Stimulated activated CD4-positive, alpha-beta T cell treated with anti-CD3 and anti-CD28 coated beads, Interleukin-12 subunit alpha, Interleukin-12 subunit beta, amount 100 ng/mL, for 24 hours (primary cell): ENCODE measurements around the gene NYNRIN.

Experiments
- DNase-seq, 2 experiments: peaks; one replicate each; pipeline ENCODE4 v3.0.0-alpha.2; 2020; ENCODE audit warnings: low read depth in 2 of 2

The NYNRIN gene

DNA sequence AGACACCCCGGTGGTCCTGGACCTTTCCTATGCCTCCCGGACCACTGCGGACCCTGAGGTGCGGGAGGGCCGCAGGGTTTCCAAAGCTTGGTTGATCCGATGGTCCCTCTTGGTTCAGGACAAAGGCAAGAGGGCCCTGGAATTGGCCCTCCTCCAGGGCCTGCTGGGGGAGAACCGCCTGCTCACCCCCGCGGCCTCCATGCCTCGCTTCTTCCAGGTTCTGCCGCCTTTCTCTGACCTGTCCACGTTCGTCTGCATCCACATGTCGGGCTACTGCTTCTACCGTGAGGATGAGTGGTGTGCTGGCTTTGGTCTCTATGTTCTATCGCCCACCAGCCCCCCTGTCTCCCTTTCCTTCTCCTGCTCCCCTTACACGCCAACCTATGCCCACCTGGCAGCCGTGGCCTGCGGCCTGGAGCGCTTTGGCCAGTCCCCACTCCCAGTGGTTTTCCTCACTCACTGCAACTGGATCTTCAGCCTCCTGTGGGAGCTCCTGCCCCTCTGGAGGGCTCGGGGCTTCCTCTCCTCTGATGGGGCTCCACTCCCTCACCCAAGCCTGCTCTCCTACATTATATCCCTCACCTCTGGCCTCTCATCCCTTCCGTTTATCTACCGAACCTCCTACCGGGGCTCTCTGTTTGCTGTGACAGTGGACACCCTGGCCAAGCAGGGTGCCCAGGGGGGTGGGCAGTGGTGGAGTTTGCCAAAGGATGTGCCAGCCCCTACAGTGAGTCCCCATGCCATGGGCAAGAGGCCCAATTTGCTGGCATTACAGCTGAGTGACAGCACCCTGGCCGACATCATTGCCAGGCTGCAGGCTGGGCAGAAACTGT, 16.8 kb downstream of the NYNRIN start:
- DNase-seq: no peak

DNA sequence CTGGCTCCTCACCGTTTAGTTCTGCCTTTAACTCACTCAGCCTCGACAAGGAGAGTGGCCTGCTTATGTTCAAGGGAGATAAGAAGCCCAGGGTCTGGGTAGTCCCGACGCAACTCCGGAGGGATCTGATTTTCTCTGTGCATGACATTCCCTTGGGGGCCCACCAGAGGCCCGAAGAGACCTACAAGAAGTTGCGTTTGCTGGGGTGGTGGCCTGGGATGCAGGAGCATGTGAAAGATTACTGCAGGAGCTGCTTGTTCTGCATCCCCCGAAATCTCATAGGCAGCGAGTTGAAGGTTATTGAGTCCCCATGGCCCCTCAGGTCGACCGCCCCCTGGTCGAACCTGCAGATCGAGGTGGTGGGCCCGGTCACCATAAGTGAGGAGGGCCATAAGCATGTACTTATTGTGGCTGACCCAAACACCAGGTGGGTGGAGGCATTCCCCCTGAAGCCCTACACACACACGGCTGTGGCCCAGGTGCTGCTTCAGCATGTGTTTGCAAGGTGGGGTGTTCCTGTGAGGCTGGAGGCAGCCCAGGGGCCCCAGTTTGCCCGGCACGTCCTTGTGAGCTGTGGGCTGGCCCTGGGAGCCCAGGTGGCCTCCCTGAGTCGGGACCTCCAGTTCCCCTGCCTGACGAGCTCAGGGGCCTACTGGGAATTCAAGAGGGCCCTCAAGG, 17.6 kb downstream of the NYNRIN start:
- no peak for DNase-seq

DNA sequence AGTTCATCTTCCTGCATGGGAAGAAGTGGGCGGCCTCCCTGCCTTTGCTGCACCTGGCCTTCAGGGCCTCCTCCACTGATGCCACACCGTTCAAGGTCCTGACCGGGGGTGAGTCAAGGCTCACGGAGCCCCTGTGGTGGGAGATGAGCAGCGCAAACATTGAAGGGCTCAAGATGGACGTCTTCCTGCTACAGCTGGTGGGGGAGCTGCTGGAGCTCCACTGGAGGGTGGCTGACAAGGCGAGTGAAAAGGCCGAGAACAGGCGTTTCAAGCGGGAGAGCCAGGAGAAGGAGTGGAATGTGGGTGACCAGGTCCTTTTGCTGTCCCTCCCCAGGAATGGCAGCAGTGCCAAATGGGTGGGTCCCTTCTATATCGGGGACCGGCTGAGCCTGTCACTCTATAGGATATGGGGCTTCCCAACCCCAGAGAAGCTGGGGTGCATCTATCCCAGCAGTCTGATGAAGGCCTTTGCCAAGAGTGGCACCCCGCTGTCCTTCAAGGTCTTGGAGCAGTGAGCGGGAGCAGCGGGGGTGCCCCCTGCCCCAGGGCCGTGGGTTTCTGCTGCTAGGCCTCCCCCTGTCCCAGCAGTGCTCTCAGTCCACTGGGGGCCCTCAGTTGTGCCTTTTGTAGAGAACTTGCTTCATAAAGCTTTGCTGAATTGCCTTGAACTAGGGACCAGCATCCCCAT, 18.3 kb downstream of the NYNRIN start:
- DNase-seq: no peak

DNA sequence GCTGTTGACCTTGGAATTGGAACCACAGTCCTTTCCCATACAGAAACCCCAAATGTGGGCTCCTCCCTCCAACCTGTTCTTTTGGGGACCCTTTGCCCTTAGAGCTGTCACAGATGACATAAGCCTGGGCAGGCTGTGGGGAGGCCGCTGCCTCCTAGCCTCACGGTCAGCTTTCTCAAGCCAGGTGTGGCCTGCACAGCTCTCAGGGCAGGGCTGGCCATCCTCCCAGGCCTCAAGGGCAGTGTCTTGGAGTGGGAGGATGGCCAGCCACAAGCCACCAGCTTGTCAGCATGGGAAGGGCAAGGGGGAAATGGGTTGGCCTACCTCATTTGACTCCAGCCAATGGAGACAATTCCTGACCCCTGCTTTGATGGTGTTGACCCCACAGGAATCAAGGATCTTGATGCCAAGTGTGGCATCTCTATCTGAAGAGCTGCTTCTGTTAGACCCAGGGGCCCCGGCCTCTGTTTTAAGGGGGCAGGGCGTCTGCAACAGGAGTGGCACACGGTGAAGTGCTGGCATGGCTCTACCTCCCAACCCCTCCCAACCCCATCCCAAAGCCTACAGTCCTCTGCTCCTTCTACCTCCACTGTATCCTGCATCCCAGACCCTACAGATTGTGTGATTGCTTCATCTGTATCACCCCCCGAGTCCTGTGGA, 19.2 kb downstream of the NYNRIN start:
- DNase-seq: no peak

DNA sequence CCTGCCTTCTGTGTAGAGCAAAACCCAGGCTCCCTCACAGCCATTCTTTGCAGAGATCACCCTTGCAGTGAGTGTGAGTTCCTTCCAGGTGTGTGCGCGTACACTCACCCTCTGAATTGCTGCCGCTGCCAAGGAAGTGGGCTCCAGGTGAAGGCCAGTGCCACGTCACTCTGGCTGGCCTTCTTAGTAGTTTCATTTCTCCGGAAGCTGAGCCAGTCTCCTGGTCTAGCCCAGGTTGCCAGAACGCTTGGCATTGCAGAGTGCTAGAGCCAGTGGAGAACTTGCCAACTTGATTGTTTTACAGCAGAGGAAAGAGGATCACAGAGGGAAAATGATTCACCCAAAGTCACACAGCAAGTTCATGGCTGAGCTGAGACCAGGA, 19.7 kb downstream of the NYNRIN start:
- no peak for DNase-seq

DNA sequence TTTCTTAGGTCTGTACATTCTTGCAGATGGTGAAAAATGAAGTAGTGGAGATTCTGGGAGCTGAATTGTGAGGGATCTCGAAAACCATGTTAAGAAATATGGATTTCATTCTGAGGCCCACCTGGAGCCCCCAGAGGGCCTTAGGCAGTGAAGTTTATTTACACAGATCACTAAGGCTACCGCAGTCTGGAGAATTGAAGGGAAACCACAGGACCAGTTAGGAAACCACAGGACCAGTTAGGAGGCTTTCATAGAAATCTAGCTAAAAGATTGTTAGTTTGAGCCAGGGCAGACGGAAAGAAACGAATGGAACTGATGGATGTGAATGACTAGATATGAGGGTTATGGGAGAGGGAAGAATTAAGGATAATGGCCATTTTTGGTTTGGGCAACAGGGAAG, 23.5 kb downstream of the NYNRIN start:
- DNase-seq: no peak

DNA sequence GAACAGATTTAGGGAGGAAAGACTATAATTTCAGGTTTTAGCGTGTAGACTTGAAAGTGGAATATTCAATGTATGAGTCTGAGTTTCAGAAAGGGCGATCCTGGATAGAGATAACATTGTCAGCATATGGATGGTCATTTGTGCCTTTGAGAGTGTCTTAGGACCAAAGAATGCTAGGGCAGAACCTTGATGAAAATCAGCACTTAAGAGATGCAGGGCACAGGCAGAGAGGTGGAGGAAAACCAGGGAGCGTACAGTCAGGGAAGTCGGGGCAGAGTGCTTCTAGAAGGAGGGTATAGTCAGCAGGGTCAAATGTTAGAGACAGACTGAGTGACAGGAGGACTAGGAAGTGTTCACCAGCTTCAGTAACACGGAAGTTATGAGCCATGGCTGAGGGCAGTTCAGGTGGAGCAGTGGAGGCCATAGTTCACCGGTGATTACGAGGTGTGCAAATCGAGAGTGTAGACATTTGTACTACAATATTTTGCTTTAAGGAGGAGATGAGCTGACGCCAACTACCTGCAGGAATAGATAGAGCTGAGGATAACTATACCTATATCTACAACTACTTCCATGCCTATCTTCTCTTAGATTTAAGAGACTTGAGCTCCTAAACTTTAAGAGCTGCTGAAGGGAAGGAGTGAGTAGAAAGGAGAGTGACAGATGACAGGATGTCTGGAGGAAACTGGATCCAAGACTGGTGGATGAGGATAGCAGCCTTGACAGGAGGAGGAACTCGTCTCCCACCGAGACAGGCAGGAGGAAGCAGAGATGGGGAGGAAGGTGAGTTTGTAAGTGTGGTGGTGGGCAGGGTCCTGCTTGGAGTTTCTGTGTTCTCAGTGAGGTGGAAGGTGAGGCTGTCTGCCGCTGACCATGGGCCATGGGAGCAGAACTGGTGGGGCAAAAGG, 24.1 kb downstream of the NYNRIN start:
- DNase-seq: no peak

DNA sequence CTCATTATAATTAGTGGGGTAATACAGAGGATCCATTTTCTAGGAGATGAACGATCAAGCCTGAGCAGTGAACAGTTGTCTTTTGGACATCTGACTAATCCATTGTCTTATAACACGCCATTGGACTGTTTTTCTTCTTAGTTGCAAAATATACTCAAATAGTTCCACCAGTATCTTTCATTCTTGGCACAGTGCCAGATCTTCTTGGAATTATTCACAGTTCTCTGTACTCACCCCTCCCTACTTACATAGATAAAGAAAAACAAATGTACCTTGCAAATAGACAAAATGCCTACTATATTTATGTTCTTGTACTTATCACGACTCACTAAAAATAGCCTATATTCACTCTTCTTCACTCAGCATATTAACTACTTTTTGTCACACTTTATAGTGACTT, 26.9 kb downstream of the NYNRIN start:
- no peak for DNase-seq

DNA sequence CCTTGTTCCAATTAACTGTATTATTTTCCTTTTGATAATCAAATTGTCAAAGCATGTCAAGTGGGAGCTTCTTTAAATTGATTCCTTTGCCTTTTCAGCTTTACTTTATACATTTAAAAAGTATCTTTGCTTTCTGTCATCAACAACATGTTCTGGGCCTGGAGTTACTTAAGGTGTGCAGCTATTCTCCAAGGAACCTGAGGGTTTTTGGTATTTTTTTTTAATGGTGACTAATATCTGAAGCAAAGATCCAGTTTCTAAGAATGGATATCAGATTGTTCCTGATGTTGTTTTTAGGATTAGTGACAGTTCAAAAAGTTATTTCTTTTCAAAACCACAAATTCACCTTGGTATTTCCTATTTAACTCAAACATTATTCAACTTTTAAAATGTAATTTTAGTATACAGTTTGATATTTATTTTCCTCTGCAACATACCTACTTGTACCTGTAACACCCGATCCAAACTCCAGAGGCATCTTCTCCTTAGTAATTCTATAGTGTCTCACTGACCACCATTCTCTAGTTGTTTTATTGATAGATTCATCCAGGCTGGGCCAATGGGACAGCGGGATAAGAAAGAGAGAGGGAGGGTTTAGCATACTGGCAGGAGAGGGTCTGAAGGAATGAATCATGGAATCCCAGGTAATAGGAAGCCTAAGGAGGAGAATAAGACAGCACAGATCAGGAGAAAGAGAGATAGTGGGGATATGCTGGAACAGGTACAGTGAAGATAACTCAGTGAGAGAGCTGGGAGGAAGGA, 27.5 kb downstream of the NYNRIN start:
- DNase-seq: no peak

DNA sequence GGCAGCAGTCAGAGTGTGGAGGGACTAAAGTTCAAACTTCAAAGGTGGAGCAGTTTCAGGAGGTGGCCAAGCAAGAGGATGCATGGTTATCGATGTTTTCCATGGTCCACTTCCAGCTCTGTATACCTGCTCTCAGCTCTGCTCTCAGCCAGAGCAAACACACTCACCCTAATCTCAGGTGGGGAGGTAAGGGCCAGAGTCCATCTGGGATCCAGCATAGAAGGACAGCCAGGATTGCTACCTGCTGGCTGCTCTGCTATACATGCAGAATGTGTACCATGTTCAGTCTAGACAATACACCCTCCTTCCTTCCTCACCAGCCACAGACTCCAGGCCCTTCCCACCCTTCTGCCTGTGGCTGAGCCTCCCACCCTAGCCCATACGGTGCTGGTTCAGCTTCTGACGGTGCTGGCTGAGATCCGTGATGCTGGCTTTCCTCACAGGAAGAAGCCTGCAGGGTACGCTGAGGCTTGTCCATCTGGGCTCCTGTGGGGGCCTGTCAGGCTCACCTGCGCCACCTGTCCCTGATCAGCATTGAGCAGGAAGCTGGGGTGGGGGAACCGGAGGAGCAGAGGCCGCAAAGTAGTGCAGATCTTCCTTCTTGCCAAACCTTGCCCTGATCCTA, 28.2 kb downstream of the NYNRIN start:
- no peak for DNase-seq

DNA sequence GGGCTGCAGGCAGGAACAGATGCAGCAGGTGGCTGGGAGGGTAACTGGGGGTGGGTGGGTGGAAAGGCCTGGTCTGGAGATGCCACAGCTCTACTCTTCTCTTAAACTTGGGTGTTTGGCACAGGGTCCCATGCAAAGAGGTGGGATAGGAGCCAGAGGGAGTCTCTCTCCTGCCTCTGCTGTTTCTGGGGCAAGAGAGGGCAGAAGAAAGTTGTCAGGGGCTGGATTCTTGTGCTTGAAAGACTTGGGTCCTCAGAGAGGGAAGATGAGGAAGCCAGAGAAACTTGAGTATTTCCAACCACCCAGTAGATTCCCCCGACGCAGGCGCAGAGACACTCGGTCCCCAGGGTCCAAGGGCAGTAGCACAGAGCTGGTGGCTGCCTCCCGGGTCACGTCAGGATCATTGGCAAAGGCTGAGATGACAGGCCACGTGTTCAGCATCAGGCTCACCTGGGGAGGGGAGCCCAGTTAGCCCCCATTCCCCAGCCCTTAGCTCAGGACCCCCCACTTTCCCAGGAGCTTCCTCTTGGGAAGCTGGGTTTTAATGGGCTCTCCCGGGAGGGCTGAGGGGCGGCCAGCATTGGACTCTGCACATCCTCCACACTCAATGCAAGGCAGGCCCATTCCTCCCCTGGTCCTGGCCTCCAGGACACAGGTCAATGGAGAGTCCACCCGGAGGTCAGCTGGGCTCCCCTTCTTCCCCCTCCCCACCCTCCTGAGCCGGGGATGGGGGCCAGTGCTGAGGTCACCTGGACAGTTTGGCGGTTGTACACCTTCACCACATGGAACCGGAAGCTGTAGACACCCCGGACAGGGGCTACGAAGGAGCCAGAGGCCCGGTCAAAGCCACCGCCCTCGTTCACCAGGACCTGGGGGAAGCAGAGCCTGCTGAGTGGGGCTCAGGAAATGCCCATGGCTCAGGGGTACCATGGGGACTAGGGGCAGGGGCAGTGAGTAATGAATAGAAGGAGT, 29.0 kb downstream of the NYNRIN start:
- no peak for DNase-seq

DNA sequence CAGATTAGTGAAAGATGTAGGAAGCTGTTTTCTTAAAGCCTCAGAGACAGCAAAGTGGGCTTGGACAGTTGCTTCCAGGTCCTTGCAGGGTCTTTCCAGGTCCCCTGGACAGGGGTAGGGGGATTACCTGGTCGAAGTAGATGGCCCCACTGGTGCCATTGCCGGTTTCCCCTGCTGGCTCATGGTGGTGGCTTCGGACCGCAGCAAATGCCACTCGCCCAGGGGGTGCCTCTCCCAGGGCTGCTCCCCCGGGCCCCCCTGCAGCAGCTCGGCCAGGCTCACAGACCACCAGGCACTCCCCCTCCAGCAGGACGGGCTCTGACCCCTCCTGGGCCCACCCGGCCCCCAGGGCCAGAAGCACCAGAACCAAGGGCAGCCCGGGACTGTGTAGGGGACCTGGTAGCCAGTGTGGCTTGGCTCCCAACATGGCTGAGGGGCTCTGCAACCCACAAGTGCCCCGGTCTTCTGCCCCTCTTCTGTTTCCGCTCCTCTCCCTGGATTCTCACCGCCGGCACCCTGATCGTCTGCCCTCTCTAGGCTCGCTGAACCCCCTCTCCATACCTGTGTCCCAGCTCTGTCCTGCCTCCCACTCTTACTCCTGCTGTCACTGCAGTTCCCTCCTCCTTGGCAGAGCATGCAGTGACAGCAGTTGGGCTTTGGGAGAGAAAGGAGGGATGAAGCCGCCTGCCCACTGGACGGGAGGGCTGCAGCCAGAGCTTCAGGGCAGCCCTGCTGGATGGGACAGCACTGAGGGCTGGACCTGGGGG, 30.0 kb downstream of the NYNRIN start:
- DNase-seq: no peak

DNA sequence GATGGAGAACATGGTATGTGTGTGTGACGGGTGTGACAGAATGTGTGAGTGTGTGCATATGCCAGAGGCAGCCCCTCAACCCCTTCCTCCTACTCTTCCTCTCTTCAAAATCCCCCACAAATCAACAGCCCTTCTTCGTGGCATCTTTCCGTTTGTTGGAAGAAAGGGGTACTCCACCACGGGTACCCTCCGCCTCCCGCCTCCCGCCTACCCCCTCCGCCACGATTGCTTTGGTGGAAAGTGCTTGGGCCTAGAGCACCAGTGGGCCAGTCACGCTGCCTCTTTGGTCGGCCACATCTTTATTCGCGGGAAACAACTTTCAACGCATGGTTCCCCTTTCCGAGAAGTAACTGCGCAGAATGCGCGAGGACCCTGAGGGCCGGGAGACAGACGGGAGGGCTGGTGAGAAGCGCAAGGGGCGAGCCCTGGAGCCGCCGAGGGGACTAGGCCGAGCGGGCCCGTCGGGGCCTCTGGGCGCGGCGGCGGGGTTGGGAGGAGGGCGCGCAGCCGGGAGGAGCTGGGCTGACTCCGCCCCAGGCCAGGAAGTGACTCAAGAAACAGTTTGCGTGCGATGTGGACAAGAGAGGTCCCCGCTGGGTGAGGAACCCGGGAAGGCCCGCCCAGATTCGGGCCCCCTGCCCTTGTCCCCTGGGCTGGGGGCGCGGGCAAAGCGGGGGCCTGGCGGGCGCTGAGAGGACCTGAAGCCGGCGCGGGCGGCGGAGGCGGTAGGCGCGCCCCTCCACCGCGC, 30.8 kb downstream of the NYNRIN start, which contains the start of the genes CBLN3 and KHNYN:
Gene CBLN3 (minus strand): TSS at position 274 of the 748 bp plus-strand sequence. CDS start 614 bp downstream, outside the sequence.
Gene KHNYN (plus strand): TSS at position 560 of the 748 bp plus-strand sequence. CDS start 777 bp downstream, outside the sequence.
- peak; percentile 75 to 83 for DNase-seq

DNA sequence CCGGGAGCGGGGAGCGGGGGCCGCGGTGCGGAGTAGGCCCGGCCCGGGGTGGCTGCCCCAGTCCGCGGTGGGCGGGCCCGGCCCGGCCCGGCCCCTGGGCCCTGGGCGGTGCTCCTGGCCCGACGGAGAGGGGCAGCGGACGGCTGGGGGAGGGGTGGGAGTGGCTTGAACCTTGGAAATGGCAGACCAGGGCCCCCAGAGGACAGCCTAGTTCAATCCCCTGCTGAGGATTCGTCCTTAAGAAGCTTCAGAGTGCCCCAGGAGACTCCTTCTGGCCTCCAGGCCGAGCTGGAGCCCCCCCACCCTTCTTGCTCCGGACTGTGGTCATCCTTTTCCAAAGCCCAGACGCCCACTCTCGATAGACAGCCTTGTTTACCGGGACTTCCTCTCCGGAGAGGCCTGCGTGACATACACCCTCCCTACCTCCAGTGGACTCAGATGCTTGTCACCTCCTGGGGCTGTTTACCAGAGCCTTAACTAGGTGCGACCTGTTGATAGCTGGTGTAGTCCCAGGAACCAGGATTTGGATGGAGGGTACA, 31.4 kb downstream of the NYNRIN start:
- peak; percentile 25 to 54 for DNase-seq

DNA sequence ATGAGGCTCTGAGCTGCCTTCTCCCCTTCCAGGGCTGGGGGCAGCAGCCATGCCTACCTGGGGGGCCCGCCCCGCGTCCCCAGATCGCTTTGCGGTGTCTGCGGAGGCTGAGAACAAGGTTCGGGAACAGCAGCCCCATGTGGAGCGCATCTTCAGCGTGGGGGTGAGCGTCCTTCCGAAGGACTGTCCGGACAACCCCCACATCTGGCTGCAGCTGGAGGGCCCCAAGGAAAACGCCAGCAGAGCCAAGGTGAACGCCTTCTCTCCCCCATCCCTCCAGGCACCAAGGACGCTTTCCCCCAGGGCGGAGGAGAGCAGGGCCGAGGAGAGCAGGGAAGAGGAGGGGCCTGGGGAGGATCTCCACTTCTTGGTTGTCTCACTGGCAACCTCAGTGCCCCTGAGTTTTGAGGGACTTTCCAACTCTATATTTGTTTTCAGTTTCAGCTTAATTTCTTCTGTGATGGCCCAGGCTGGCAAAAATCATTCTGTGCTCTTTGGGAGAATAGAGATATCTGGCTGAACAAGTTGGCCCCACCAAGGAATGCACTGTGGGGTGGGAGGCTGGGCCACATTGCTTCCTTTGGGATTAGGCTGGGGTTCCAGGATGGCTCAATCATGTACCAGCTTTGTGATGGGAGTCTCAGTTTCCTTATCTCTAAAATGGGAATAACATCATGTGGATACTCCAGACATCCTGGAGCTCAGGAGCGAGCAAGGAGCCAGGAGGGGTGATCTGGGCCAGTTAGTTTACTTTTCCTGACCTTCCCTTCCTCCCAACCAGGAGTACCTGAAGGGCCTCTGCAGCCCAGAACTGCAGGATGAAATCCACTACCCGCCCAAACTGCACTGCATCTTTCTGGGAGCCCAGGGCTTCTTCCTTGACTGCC, 32.1 kb downstream of the NYNRIN start:
- DNase-seq: peak; percentile 53 to 67
